GM19193 (cell line): ENCODE results near the gene CCDC15.

Experiments
- POLR2A ChIP-seq: IDR thresholded peaks from 4 replicates; pipeline ENCODE4 v1.6.1; 2011; ENCODE audit not compliant: insufficient read depth, insufficient read length; ENCODE audit errors: extremely low read depth

The CCDC15 gene, protein sequence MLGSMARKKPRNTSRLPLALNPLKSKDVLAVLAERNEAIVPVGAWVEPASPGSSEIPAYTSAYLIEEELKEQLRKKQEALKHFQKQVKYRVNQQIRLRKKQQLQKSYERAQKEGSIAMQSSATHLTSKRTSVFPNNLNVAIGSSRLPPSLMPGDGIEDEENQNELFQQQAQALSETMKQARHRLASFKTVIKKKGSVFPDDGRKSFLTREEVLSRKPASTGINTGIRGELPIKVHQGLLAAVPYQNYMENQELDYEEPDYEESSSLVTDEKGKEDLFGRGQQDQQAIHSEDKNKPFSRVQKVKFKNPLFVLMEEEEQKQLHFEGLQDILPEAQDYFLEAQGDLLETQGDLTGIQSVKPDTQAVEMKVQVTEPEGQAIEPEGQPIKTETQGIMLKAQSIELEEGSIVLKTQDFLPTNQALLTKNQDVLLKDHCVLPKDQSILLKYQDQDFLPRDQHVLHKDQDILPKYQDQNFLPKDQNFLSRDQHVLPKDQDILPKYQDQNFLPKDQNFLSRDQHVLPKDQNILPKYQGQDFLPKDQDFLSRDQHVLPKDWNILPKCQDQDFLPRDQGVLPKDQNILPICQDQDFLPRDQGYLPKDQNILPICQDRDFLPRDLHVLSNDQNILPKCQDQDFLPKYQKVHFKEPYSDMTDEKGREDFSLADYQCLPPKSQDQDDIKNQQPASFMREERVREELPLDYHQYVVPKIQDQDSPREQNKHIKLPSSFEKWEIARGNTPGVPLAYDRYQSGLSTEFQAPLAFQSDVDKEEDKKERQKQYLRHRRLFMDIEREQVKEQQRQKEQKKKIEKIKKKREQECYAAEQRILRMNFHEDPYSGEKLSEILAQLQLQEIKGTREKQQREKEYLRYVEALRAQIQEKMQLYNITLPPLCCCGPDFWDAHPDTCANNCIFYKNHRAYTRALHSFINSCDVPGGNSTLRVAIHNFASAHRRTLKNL

GRCh38 chr11:124953753-124954589 is at the start of gene CCDC15:
Gene CCDC15 (plus strand): TSS chr11:124954202. CDS start chr11:124954733, 531 bp downstream.
- TF ChIP-seq POLR2A, result peak; percentile 97

GRCh38 chr11:124915541-124916369 is 38.2 kb upstream of the CCDC15 start:
- TF ChIP-seq POLR2A, result no peak

- no peak for TF ChIP-seq POLR2A
Measured at GRCh38 chr11:124916370-124916710, 37.7 kb upstream of the CCDC15 start.

- TF ChIP-seq POLR2A, result no peak
Measured at GRCh38 chr11:124917115-124917637, 36.8 kb upstream of the CCDC15 start.

DNA sequence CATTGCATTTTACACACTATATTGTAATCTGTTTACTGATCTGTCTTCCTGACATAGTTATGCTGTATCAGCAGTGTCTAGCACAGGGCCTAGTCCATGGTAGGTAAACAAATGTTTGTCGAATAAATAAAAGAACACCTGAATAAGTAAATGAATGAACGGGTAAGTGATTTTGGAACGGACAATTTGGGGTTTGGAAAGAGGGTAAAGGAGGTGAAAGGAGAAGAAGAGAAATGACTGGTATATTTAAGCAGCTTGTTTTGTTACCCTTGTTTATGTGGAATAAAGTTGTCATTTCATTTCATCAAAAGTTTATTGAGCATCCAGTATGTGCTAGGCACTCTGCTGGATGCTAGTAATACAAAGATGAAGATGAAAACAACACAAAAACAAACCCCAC is 35.1 kb upstream of the CCDC15 start, which contains the start of gene HEPN1:
Gene HEPN1 (plus strand): TSS at position 301 of the 400 bp plus-strand sequence.
- TF ChIP-seq POLR2A, result no peak

DNA sequence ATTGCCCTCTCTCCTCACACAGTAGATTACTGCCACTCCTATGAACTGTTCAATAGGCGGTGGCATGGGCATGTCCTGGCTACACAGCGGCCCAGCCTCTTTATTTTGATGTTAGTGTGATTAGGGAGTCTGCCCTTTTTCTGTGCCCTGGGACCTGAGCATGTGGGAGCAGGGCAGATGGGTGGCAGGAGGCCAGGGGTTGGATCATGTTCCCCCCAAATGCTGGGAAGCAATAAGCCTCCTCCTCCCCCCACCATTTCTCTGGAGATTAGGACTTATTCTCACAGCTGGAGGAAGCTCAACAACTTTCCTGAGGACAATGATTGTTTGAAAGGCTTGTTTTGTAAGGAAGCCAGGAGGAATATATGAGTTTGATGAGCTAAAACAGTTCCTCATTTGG is 34.1 kb upstream of the CCDC15 start:
- no peak for TF ChIP-seq POLR2A

DNA sequence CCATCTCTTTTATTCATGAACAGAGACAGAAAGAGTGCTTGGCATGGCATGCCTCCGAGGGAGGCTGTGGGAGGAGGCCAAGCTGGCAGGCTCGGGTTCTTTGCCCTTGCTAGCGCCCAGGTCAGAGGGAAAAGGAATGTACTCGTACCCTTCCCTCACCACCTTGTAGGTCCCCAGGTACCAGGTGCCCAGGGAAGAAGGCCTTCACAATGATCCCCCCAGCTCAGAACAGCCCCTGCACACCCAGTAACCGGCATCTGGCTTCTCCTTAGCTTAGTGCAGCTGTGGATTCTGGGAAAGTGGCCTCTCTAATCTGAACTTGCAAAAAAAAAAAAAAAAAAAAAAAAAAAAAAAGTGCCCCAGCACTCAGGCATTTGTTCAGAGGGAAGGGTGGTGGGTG is 33.6 kb upstream of the CCDC15 start:
- TF ChIP-seq POLR2A, result no peak

- TF ChIP-seq POLR2A, result no peak
Measured at GRCh38 chr11:124920870-124921609, 33.0 kb upstream of the CCDC15 start.

- no peak for TF ChIP-seq POLR2A
Measured at GRCh38 chr11:124922831-124923230, 31.2 kb upstream of the CCDC15 start.

DNA sequence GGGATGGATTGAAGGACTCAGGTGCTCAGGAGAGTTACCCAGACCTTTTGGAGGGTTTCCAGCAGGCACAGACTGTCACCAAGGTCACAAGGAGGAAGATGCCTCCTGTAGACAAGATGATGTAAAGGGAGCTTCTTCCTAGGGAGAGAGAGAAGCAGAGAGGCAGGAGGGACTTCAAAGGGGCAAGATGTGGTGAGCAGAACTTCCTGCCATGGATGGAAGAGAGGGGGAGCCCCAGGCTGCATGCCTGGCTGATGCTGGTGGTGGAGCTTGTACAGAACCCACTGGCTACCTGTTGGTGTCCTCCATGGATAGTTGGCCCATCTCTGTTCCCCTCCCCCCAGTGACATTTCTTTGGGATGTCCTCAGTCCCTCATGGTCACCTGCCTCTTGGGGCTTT is 30.7 kb upstream of the CCDC15 start:
- no peak for TF ChIP-seq POLR2A

DNA sequence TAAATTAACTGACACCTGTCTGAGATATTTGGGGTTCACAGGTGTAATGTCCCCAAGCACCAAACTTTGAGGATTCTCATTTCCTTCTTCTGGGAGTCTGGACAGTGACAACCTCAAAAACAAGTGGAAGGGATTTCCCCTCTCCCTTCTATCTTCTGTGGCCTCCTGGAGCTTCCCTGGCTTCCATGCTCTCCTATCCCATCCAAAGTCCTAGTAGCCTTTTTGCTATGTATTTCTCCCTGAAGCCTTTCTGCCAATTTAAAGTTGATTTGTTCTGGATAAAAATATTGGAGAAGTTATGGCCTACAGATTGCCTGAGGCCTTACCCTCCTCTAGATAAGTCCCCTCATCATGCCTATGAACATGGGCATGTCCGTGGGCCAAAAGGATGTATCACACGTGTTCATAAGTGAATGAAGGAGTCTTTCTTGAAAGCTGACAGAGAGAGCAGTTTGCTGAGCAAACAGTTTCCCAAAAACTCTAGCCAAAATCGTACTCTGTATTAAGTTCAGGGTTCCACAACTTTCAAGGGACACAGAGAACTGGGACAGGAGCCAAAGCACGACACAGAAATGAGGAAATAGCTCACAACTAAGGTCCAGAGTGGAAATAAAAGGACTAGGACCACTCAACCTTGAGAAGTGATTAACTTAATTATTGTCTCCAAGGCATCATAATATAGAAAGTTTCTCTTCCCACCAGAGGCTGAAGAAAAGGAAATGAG is 24.9 kb upstream of the CCDC15 start:
- no peak for TF ChIP-seq POLR2A

- no peak for TF ChIP-seq POLR2A
Measured at GRCh38 chr11:124930799-124931198, 23.2 kb upstream of the CCDC15 start.
